Osteoblast (primary cell): Measurements from ENCODE around the gene SH3PXD2B. TPM values are rescaled to one million over a fixed set of nuclear protein-coding genes. Genes with fewer than 3 reads are reported as not detected.

Source experiments
- DNase-seq: peaks from one replicate; pipeline ENCODE4 v3.0.0; 2011; ENCODE audit warnings: low spot score, mixed read lengths; ENCODE audit not compliant: insufficient read length; ENCODE audit errors: missing footprints
- H2AFZ ChIP-seq: 2 replicates; pipeline ENCODE4 v1.6.0; 2011; ENCODE audit warnings: mild to moderate bottlenecking, low read length
- H3K27ac ChIP-seq: 2 replicates; pipeline ENCODE4 v1.5.1; 2011; ENCODE audit warnings: mild to moderate bottlenecking, low read depth, low read length, moderate library complexity
- H3K27me3 ChIP-seq: 2 replicates; pipeline ENCODE4 v1.6.0; 2012; ENCODE audit warnings: mild to moderate bottlenecking, control low read depth, inconsistent platforms, low read length, moderate library complexity; ENCODE audit not compliant: insufficient read depth
- H3K36me3 ChIP-seq: 2 replicates; pipeline ENCODE4 v1.5.1; 2011; ENCODE audit warnings: mild to moderate bottlenecking, low read length, control low read depth, moderate library complexity; ENCODE audit not compliant: insufficient read depth
- H3K4me1 ChIP-seq: 2 replicates; pipeline ENCODE4 v1.5.1; 2011; ENCODE audit warnings: mild to moderate bottlenecking, low read length, control low read depth, moderate library complexity; ENCODE audit not compliant: insufficient read depth
- H3K4me2 ChIP-seq: 2 replicates; pipeline ENCODE4 v1.6.0; 2011; ENCODE audit warnings: mild to moderate bottlenecking, low read length; ENCODE audit not compliant: insufficient read depth
- H3K4me3 ChIP-seq: fragments of 200-600 bp; sonication (generic); 3 replicates; pipeline ENCODE4 v1.5.1; 2012; ENCODE audit warnings: mild to moderate bottlenecking, low read length, inconsistent platforms; ENCODE audit not compliant: insufficient read depth
- H3K79me2 ChIP-seq: 2 replicates; pipeline ENCODE4 v1.6.0; 2012; ENCODE audit warnings: mild to moderate bottlenecking, low read length, control low read depth, inconsistent platforms; ENCODE audit not compliant: insufficient read depth
- H3K9me3 ChIP-seq: 2 replicates; pipeline ENCODE4 v1.5.1; 2011; ENCODE audit warnings: low read depth, low read length, control low read depth
- H4K20me1 ChIP-seq: 2 replicates; pipeline ENCODE4 v1.6.0; 2012; ENCODE audit warnings: mild to moderate bottlenecking, low read length, control low read depth; ENCODE audit not compliant: insufficient read depth
- total RNA-seq: library from RNA; depleted of rRNA; stranded (reverse); fragments of >200 nt; gene quantifications from 2 replicates; pipeline ENCODE4 v1.2.3, GENCODE V29; 2012
- TF ChIP-seq, protein P1 (sequence below): IDR thresholded peaks from 2 replicates; pipeline ENCODE4 v1.5.1; 2011; ENCODE audit warnings: mild to moderate bottlenecking, low read depth, low read length, moderate library complexity; ENCODE audit errors: extremely low read depth

SH3PXD2B gene
- total RNA-seq, 1 donor, result 58.3 TPM

DNA sequence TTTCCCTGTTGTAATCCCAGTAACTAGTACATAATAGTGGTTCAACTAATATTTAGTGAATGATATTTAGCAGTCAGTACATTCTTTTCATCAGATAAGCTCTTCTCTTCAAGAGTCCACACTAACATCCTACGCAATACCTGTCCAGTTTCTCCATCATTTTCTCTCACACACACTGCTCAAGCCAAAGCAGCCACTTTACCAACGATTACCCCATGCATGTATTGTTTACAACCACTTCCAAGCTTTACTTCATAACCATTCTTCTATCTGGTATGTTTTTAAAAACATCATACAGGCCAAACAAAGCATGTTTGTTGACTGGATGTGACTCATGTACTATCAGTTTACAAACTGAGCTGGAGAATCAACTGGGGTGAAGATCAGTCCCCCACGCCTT is 178.1 kb downstream of the SH3PXD2B start:
- Histone ChIP-seq H2AFZ (no peak overlapping the region), H3K79me2 (peaks cover 97% of the 10 kb centered on the region), H3K36me3 (no peaks in the 10 kb centered on the region), H3K4me3 (no peak overlapping the region), H3K27ac (no peak overlapping the region), H3K4me2 (peak overlapping the region; percentile 31), H4K20me1 (peaks cover 60% of the 10 kb centered on the region), H3K9me3 (no peaks in the 10 kb centered on the region), H3K27me3 (no peaks in the 10 kb centered on the region), H3K4me1 (peaks cover 20% of the 10 kb centered on the region)
- no peak for DNase-seq
- TF ChIP-seq, protein P1, sequence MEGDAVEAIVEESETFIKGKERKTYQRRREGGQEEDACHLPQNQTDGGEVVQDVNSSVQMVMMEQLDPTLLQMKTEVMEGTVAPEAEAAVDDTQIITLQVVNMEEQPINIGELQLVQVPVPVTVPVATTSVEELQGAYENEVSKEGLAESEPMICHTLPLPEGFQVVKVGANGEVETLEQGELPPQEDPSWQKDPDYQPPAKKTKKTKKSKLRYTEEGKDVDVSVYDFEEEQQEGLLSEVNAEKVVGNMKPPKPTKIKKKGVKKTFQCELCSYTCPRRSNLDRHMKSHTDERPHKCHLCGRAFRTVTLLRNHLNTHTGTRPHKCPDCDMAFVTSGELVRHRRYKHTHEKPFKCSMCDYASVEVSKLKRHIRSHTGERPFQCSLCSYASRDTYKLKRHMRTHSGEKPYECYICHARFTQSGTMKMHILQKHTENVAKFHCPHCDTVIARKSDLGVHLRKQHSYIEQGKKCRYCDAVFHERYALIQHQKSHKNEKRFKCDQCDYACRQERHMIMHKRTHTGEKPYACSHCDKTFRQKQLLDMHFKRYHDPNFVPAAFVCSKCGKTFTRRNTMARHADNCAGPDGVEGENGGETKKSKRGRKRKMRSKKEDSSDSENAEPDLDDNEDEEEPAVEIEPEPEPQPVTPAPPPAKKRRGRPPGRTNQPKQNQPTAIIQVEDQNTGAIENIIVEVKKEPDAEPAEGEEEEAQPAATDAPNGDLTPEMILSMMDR, result no peak

Other genes starting within 250 kb of the SH3PXD2B start
- gene UBTD2, start 170.8 kb downstream of the SH3PXD2B start, total RNA-seq, result 37.6 and 38.3 TPM in 2 replicates
- gene NEURL1B, start 186.7 kb upstream of the SH3PXD2B start, total RNA-seq, result 0.29 and 0.36 TPM in 2 replicates